Epithelial cell of esophagus (primary cell): Measurements from ENCODE around the gene IFRD2.

Source experiments
- DNase-seq: peaks from one replicate; pipeline ENCODE4 v3.0.0; 2010; ENCODE audit warnings: low read depth
- H3K4me3 ChIP-seq: 2 replicates; pipeline ENCODE4 v1.5.1; 2011; ENCODE audit warnings: mild to moderate bottlenecking, low read length, control low read depth
- TF ChIP-seq, protein P1 (sequence below): IDR thresholded peaks from 2 replicates; pipeline ENCODE4 v1.5.1; 2011; ENCODE audit warnings: low read depth, mild to moderate bottlenecking, low read length, control low read depth, inconsistent platforms; ENCODE audit not compliant: insufficient read depth; ENCODE audit errors: missing control alignments

The IFRD2 gene

DNA sequence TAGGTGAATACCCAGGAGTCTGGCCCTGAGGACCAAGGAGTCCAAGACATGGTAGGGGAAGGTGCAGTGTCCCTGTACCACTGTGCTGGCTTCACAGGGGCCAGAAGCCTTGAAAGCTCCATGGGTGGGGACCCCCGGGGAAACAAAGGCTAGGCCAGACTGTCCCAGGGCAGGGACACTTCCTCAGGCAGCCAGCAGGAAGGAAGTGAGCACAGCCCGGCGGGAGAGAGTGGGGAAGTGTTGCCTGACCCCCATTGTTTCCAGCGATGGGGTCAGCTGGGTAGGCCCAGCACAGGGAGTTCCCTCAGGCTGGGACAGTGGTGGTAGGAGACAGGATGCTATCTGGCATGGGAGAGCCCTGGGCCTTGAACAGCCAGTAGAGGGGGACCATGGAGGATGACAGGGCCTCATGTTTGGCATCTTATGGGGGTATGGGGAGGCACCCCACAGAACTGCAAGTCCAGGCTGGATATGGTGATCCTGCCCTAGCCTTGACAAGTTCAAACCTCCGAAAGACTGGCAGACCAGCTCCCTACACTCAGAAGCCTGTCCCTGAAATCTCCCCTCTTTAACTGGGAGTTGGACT lies 31.5 kb upstream of the IFRD2 start:
- TF ChIP-seq, protein P1, sequence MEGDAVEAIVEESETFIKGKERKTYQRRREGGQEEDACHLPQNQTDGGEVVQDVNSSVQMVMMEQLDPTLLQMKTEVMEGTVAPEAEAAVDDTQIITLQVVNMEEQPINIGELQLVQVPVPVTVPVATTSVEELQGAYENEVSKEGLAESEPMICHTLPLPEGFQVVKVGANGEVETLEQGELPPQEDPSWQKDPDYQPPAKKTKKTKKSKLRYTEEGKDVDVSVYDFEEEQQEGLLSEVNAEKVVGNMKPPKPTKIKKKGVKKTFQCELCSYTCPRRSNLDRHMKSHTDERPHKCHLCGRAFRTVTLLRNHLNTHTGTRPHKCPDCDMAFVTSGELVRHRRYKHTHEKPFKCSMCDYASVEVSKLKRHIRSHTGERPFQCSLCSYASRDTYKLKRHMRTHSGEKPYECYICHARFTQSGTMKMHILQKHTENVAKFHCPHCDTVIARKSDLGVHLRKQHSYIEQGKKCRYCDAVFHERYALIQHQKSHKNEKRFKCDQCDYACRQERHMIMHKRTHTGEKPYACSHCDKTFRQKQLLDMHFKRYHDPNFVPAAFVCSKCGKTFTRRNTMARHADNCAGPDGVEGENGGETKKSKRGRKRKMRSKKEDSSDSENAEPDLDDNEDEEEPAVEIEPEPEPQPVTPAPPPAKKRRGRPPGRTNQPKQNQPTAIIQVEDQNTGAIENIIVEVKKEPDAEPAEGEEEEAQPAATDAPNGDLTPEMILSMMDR = no peak
- no peak for DNase-seq

DNA sequence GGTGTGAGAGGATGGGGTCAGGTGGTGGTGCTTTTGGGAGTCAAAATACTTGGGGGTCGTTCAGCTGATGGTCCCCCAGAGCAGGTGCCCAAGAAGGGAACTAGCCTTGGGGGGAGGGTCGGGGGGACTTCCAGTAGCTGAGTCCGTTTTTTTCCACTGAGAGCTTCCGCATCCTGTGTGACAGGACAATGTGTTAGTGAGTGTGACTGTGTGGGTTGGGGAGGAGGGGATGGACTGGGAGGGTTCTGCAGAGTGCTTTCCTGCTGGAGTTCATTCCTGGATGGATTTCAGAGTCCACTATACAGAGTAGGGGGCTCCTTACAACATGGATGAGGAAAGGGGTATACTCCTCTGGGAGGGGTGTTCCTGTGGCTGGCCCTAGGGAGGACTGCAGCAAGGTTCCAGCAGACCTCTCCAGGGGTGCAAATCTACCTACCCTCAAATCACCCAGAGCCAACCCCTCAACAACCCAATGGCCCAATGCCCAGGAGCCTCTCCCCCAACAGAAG lies 30.9 kb upstream of the IFRD2 start:
- TF ChIP-seq, protein P1 = no peak
- DNase-seq = no peak
- H3K4me3 ChIP-seq = no peak overlapping the region

More for the DNA sequence above, 31.5 kb upstream of the IFRD2 start:
- no peak overlapping the region for H3K4me3 ChIP-seq

DNA sequence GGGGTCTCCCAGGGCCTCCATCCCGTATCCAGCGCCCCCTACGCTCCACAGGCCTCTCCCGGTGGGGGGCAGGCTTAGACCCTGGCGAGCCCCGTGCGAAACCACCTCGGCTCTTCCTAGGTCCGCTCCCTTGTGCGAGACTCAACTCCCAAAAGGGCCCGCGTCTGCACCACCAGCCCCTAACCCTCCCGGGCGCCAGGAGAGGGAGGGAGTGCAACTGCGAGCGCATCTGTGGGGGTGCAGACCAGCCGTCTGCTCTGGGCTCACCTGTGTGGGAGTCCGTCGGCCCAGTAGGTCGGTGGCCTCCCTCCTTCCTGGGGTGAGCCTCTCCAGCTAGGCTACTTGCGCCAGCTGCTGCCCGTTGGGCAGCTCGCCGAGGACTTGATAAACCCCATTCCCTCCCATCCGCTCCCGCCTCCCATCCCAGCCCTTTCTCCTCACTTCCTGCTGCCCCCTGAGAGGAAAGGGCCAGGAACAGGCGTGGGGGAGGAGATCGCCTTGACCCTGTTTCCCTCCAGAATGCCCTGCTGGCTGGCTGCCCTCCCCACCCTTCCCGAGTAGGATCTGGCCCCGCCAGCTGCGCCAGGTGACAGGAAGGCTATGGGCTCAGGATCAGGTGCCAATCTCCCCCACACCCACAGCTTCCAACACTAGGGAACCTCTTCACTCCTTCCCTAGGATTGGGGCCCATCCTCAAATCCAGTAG lies 30.3 kb upstream of the IFRD2 start, which contains the start of gene HYAL2:
Gene HYAL2, minus strand, starts transcription at position 360 of the 706 bp plus-strand sequence. CDS start 2,256 bp downstream, outside the sequence.
- peak within 1 kb of the TSS; percentile 92 for H3K4me3 ChIP-seq
- TF ChIP-seq, protein P1 = no peak

DNA sequence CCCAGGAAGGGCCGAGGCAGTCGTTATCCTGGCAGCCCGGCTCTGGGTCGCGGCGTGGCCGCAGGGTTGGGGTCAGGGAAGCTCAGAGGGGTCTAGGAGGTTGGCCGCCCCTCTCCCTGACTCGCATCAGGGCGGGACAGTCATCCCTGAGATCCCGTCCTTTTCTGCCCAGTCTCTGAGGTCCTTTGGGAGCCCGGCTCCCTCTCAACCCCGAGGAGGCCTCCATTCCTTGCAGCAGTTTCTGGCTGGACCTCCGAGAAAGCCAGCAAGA lies 29.8 kb upstream of the IFRD2 start:
- DNase-seq = no peak
- TF ChIP-seq, protein P1 = no peak
- peak overlapping the region; percentile 92 for H3K4me3 ChIP-seq

More for the DNA sequence above, 30.3 kb upstream of the IFRD2 start, which contains the start of gene HYAL2:
- no peak for DNase-seq

- peak overlapping the region; percentile 92 for H3K4me3 ChIP-seq
- peak; percentile 92 for DNase-seq
- TF ChIP-seq, protein P1 = peak; percentile 36
Measured at GRCh38 chr3:50321336-50322114, 29.3 kb upstream of the IFRD2 start.

- peak overlapping the region; percentile 92 for H3K4me3 ChIP-seq
- peak; percentile 79 for DNase-seq
- TF ChIP-seq, protein P1 = no peak
Measured at GRCh38 chr3:50320853-50321335, 28.7 kb upstream of the IFRD2 start.
